ENCODE results near the gene UBE2E3.
"Not testable (repeated sequence)": the region's sequence is repeated elsewhere in the genome, so short reads cannot be mapped to it uniquely, and the experiment has no call there.

The UBE2E3 gene

DNA sequence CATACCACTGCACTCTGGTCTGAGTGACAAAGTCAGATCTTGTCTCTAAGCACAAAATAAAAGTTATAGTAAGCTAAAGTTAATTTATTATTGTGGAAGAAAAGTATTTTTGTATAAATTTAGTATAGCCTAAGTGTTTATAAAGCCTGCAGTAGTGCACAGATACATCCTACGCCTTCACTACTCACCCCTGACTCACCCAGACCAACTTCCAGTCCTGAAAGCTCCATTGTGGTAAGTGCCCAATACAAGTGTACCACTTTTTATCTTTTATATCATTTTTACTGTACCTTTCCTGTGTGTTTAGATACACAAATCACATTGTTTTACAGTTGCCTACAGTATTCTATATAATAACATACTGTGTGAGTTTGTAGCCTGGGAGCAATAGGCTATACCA, 57.5 kb downstream of the UBE2E3 start:
- TF ChIP-seq BCL11A (tag by site-specific recombination; IDR thresholded peaks at IDR 0.05; ENCODE audit: low read depth) (no peak), ZFP3 (tag by site-specific recombination; IDR thresholded peaks at IDR 0.05; ENCODE audit: low read depth) (no peak), ZNF155 (tag by site-specific recombination; IDR thresholded peaks at IDR 0.05) (no peak), ZNF157 (tag by site-specific recombination; IDR thresholded peaks at IDR 0.05) (no peak), EGR2 (tag by site-specific recombination; IDR thresholded peaks at IDR 0.05; ENCODE audit: low read depth) (no peak), PRDM4 (tag by site-specific recombination; IDR thresholded peaks at IDR 0.05) (no peak), ZNF571 (tag by site-specific recombination; IDR thresholded peaks at IDR 0.05) (no peak)
- Histone ChIP-seq H3K9me3 (ENCODE audit: control insufficient read depth, insufficient read depth, low read depth, low read length) (no peaks in the 10 kb centered on the region), H3K27ac (ENCODE audit: extremely low read depth, low read depth, low read length) (no peak overlapping the region), H3K4me1 (ENCODE audit: control insufficient read depth, insufficient read depth, low read length) (no peaks in the 10 kb centered on the region), H3K36me3 (ENCODE audit: control insufficient read depth in 2 of 2, insufficient read depth in 1 of 2, low read length in 2 of 2) (no peaks in the 10 kb centered on the region), H3K4me3 (ENCODE audit: low read depth, low read length) (no peak overlapping the region)
- ChIA-PET CTCF (no interaction called here), POLR2A (no interaction called here)

DNA sequence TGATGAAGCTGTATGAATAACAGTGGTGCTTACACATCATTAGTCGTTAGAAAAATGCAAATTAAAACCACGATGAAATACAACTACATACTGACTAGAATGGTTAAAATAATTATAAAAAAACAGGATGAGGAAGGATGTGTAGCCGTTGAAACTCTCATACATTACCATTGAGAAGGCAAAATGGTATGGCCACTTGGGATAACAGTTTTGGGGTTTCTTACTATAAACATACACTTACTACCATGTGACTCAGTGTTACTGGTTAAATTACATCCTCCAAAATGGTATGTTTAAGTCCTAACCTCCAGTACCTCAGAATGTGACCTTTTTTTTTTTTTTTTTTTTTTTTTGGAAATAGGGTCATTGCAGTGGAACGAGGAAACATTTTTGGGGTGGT, 58.4 kb downstream of the UBE2E3 start:
- Histone ChIP-seq H3K4me3 (ENCODE audit: low read depth, low read length) (no peak overlapping the region), H3K9me3 (ENCODE audit: control insufficient read depth, insufficient read depth, low read depth, low read length) (no peaks in the 10 kb centered on the region), H3K36me3 (ENCODE audit: control insufficient read depth in 2 of 2, insufficient read depth in 1 of 2, low read length in 2 of 2) (no peaks in the 10 kb centered on the region), H3K4me1 (ENCODE audit: control insufficient read depth, insufficient read depth, low read length) (no peaks in the 10 kb centered on the region), H3K27ac (ENCODE audit: extremely low read depth, low read depth, low read length) (no peak overlapping the region)
- ChIA-PET POLR2A (no interaction called here), CTCF (no interaction called here)
- no peak for TF ChIP-seq GLIS2 (tag by site-specific recombination; IDR thresholded peaks at IDR 0.05)
- no peak for TF ChIP-seq ZNF776 (tag by site-specific recombination; IDR thresholded peaks at IDR 0.05; ENCODE audit: borderline replicate concordance)
- no peak for TF ChIP-seq ZNF146 (tag by site-specific recombination; IDR thresholded peaks at IDR 0.05)
- TF ChIP-seq ZNF555 (tag by site-specific recombination; conservative IDR thresholded peaks at IDR 0.05) = no peak
- no peak for TF ChIP-seq MEIS1 (CRISPR knock-in tag; IDR thresholded peaks at IDR 0.05; ENCODE audit: borderline replicate concordance)
- TF ChIP-seq, protein P1, sequence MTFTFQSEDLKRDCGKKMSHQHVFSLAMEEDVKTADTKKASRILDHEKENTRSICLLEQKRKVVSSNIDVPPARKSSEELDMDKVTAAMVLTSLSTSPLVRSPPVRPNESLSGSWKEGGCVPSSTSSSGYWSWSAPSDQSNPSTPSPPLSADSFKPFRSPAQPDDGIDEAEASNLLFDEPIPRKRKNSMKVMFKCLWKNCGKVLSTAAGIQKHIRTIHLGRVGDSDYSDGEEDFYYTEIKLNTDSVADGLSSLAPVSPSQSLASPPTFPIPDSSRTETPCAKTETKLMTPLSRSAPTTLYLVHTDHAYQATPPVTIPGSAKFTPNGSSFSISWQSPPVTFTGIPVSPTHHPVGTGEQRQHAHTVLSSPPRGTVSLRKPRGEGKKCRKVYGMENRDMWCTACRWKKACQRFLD (tag by site-specific recombination; IDR thresholded peaks at IDR 0.05) = no peak
- TF ChIP-seq ZNF2 (tag by site-specific recombination; IDR thresholded peaks at IDR 0.05) = no peak
- TF ChIP-seq PRDM4 (tag by site-specific recombination; IDR thresholded peaks at IDR 0.05) = no peak
- TF ChIP-seq SCRT2 (tag by site-specific recombination; IDR thresholded peaks at IDR 0.05) = no peak
- no peak for TF ChIP-seq ZNF350 (tag by site-specific recombination; IDR thresholded peaks at IDR 0.05)
- no peak for TF ChIP-seq ZNF626 (tag by site-specific recombination; IDR thresholded peaks at IDR 0.05)
- TF ChIP-seq ZNF654 (tag by site-specific recombination; IDR thresholded peaks at IDR 0.05; ENCODE audit: low read depth) = no peak
- TF ChIP-seq BCL11A (tag by site-specific recombination; IDR thresholded peaks at IDR 0.05; ENCODE audit: low read depth) = no peak

- H3K4me3 ChIP-seq (ENCODE audit: low read depth, low read length); H3K36me3 ChIP-seq (ENCODE audit: control insufficient read depth in 2 of 2, insufficient read depth in 1 of 2, low read length in 2 of 2); H3K4me1 ChIP-seq (ENCODE audit: control insufficient read depth, insufficient read depth, low read length); H3K27ac ChIP-seq (ENCODE audit: extremely low read depth, low read depth, low read length); H3K9me3 ChIP-seq (ENCODE audit: control insufficient read depth, insufficient read depth, low read depth, low read length); POLR2A ChIA-PET: not testable (repeated sequence)
- CTCF ChIA-PET = interaction anchor here (1.3 kb wide), 1 partner anchor 57 kb away, joined by 4 read pairs; no protein-coding TSS in a partner anchor
Measured at GRCh38 chr2:181040839-181041238, 60.4 kb downstream of the UBE2E3 start.

All from HEK293 (cell line).